Central memory CD8-positive, alpha-beta T cell (primary cell): ENCODE results near the gene CFAP43.

Source experiments
- ATAC-seq: fragments of 150-1000 bp; cut with Tn5 transposase; replicated peaks from 2 replicates; pipeline ENCODE4 v1.10.0; 2022; ENCODE audit warnings: mild to moderate bottlenecking, moderate FRiP score, moderate number of reproducible peaks; ENCODE audit not compliant: poor library complexity, severe bottlenecking; ENCODE audit errors: extremely low read depth
- DNase-seq, 2 donors: peaks; one replicate each; pipeline ENCODE4 v3.0.0; 2021; ENCODE audit warnings: low spot score in 2 of 2
- H3K27ac Mint-ChIP-seq: one replicate; pipeline ENCODE4 v1.8.0; 2022; ENCODE audit warnings: low read depth, mild to moderate bottlenecking, moderate library complexity, mixed read lengths
- H3K27me3 Mint-ChIP-seq: one replicate; pipeline ENCODE4 v1.8.0; 2022; ENCODE audit warnings: mixed read lengths
- H3K36me3 Mint-ChIP-seq: one replicate; pipeline ENCODE4 v1.8.0; 2022; ENCODE audit warnings: mild to moderate bottlenecking, moderate library complexity, mixed read lengths; ENCODE audit not compliant: insufficient read depth
- H3K4me1 Mint-ChIP-seq: one replicate; pipeline ENCODE4 v1.8.0; 2022; ENCODE audit warnings: mixed read lengths
- H3K4me3 Mint-ChIP-seq: one replicate; pipeline ENCODE4 v1.8.0; 2022; ENCODE audit warnings: mild to moderate bottlenecking, moderate library complexity, mixed read lengths
- H3K9me3 Mint-ChIP-seq: one replicate; pipeline ENCODE4 v1.8.0; 2022; ENCODE audit warnings: mixed read lengths

Gene CFAP43

DNA sequence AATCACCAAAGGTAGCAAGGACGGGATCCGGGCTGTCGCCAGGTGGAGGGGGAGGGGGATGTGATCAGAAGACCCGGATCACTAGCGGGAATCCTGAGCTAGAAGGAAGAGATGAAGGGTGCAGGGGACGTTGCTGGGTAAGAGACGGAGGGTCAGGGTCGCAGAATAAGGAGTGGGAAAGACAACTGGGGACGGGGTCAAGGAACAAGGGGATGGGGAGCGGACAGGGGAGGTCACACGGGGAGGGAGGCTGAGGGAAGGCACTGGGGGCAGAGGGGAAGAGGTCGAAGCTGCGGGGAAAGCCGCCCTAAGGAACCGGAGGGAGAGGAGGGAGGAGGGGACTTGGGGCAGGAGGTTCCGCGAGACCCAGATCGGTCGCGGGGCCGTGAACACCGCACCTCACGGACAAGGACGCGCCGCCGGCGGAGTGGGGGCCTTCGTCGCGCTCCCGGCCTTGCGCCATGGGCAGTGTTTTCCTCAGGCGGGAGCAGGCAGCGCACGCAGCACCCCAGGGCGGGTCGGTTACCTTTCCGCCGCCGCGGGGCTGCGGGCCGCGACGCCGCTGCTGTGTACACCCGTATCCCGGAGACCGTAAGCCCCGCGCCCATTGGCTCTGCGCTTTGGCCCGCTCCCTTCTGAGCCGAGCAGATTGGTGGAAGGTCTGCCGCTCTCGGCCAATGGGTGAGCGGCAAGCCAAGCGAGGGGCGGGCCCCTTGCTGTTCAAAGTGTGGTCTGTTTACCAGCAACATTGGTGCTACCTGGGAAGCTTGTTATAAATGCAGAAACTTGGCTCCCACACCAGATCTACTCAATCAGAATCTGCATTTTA lies at the start of gene CFAP43:
CFAP43 (minus strand) TSS at position 581 of the 829 bp plus-strand sequence; CDS start at position 463, 118 bp downstream.
- Mint-ChIP-seq H3K9me3 (no peaks in the 10 kb centered on the region), H3K27ac (peak within 1 kb of the TSS; percentile 88), H3K4me1 (peaks cover 18% of the 10 kb centered on the region), H3K36me3 (peaks cover 11% of the 10 kb centered on the region), H3K4me3 (peak within 1 kb of the TSS; percentile 78), H3K27me3 (peaks cover 58% of the 10 kb centered on the region)
- peak; percentile 99 to 100 for DNase-seq
- ATAC-seq: peak; percentile 100

- no peak for ATAC-seq
- H3K27me3 Mint-ChIP-seq: peaks cover 21% of the 10 kb centered on the region
- no peak overlapping the region for H3K4me3 Mint-ChIP-seq
- no peaks in the 10 kb centered on the region for H3K9me3 Mint-ChIP-seq
- no peak overlapping the region for H3K27ac Mint-ChIP-seq
- no peak for DNase-seq
- H3K4me1 Mint-ChIP-seq: no peaks in the 10 kb centered on the region
- no peaks in the 10 kb centered on the region for H3K36me3 Mint-ChIP-seq
These were observed 49.5 kb upstream of the CFAP43 start for GRCh38 chr10:104281694-104282093.

- Mint-ChIP-seq H3K4me1 (no peaks in the 10 kb centered on the region), H3K9me3 (no peaks in the 10 kb centered on the region), H3K27ac (no peak overlapping the region), H3K4me3 (no peak overlapping the region), H3K27me3 (peaks cover 27% of the 10 kb centered on the region), H3K36me3 (no peaks in the 10 kb centered on the region)
- no peak for ATAC-seq
- DNase-seq: no peak
These were observed 47.5 kb upstream of the CFAP43 start for GRCh38 chr10:104279550-104280259.

- no peak overlapping the region for H3K27ac Mint-ChIP-seq
- DNase-seq: no peak
- no peak overlapping the region for H3K4me3 Mint-ChIP-seq
- H3K4me1 Mint-ChIP-seq: no peaks in the 10 kb centered on the region
- H3K9me3 Mint-ChIP-seq: no peaks in the 10 kb centered on the region
- H3K27me3 Mint-ChIP-seq: peaks cover 27% of the 10 kb centered on the region
- H3K36me3 Mint-ChIP-seq: no peaks in the 10 kb centered on the region
- no peak for ATAC-seq
These were observed 45.6 kb upstream of the CFAP43 start for GRCh38 chr10:104277785-104278184.

DNA sequence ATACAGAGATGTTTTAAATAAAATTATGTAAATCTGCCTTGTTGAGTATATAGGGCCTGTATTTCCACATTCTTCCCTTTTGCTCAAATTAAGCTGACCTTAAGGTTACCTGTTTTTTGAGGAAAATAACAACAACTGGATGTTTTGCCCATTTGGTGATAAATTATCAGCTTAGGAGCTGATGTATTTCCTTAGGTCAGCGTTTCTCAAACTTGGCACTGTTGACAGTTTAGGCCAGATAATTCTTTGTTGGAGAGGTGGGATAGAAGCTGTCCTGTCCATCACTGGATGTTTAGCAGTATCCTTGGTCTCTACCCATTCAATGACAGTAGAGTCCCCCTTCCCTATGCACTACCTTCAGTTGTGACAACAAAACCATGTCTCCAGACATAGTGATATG lies 44.0 kb upstream of the CFAP43 start:
- no peak for DNase-seq
- no peak for ATAC-seq
- peaks cover 27% of the 10 kb centered on the region for H3K27me3 Mint-ChIP-seq
- no peak overlapping the region for H3K4me3 Mint-ChIP-seq
- H3K27ac Mint-ChIP-seq: no peak overlapping the region
- no peaks in the 10 kb centered on the region for H3K4me1 Mint-ChIP-seq
- no peaks in the 10 kb centered on the region for H3K36me3 Mint-ChIP-seq
- H3K9me3 Mint-ChIP-seq: no peaks in the 10 kb centered on the region

DNA sequence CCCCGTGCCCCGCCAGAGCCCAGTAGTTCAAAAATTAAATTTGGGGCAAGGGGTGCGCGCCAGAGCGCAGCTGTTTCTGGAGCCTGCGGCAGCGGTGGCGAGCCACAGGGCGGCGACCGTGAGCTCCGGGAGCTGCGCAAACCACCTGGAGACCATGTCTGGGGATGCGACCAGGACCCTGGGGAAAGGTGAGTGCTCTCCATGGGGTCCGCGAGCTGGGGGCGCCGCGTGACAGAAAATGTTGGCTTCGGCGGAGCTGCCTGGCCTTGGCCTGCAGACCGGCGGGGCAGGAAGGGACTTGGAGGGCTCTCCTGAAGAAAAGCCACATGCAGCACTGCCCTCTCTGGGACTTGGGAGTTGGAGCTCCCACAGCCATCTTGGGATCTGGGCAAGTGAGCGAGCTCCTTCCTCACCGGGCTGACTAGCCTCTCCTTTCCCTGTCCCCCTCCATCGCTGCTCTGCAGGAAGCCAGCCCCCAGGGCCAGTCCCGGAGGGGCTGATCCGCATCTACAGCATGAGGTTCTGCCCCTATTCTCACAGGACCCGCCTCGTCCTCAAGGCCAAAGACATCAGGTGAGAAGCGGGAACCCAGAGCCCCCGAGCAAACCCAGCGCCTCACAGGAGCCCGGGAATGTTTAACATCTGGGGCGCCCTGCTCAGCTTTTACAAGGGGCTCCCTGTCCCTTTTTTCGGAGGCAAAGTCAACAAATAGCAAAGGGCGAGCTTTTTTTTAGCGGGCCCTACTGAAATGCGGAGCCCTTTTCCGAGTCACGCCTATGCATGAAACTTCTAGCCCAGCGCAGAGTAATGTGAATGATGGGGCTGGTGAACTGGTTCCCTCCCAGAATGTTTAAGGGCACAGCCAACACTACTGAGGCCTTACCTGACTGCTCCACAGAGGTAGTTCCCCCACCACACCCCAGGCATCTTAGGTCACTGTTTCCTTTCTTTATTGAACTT lies 42.9 kb upstream of the CFAP43 start:
- peaks cover 27% of the 10 kb centered on the region for H3K27me3 Mint-ChIP-seq
- no peak overlapping the region for H3K27ac Mint-ChIP-seq

GRCh38 chr10:104273899-104274575 lies 41.9 kb upstream of the CFAP43 start:
- ATAC-seq (no peak), DNase-seq (no peak)
- no peaks in the 10 kb centered on the region for H3K9me3 Mint-ChIP-seq
- no peaks in the 10 kb centered on the region for H3K4me1 Mint-ChIP-seq
- peaks cover 23% of the 10 kb centered on the region for H3K27me3 Mint-ChIP-seq
- H3K27ac Mint-ChIP-seq: no peak overlapping the region
- H3K4me3 Mint-ChIP-seq: no peak overlapping the region
- H3K36me3 Mint-ChIP-seq: no peaks in the 10 kb centered on the region

More for the DNA sequence above, 42.9 kb upstream of the CFAP43 start:
- no peaks in the 10 kb centered on the region for H3K9me3 Mint-ChIP-seq
- no peaks in the 10 kb centered on the region for H3K36me3 Mint-ChIP-seq
- DNase-seq: no peak
- H3K4me1 Mint-ChIP-seq: no peaks in the 10 kb centered on the region
- H3K4me3 Mint-ChIP-seq: no peak overlapping the region
- no peak for ATAC-seq

DNA sequence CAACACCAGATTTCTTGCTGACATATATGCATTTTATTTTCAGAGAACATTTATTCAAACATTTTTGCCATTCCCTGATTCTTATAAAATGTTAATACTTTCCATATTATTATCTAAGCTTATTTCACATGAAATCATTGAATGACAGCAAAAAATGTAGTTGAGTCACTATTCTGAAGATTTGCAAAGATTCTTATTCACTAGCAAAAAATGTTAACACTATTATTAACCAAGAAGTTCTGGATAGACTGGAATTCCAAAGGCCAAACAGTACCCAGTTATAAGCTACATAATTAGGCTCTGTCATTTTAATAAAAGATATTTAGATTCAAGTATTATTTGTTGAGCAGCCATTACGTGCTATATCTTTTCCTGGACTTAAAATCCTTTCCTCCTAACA lies 41.1 kb upstream of the CFAP43 start:
- H3K36me3 Mint-ChIP-seq: peaks cover 7% of the 10 kb centered on the region
- DNase-seq: no peak
- H3K4me3 Mint-ChIP-seq: no peak overlapping the region
- H3K27ac Mint-ChIP-seq: no peak overlapping the region
- H3K27me3 Mint-ChIP-seq: peaks cover 15% of the 10 kb centered on the region
- no peak for ATAC-seq
- peaks cover 2% of the 10 kb centered on the region for H3K4me1 Mint-ChIP-seq
- H3K9me3 Mint-ChIP-seq: no peaks in the 10 kb centered on the region

DNA sequence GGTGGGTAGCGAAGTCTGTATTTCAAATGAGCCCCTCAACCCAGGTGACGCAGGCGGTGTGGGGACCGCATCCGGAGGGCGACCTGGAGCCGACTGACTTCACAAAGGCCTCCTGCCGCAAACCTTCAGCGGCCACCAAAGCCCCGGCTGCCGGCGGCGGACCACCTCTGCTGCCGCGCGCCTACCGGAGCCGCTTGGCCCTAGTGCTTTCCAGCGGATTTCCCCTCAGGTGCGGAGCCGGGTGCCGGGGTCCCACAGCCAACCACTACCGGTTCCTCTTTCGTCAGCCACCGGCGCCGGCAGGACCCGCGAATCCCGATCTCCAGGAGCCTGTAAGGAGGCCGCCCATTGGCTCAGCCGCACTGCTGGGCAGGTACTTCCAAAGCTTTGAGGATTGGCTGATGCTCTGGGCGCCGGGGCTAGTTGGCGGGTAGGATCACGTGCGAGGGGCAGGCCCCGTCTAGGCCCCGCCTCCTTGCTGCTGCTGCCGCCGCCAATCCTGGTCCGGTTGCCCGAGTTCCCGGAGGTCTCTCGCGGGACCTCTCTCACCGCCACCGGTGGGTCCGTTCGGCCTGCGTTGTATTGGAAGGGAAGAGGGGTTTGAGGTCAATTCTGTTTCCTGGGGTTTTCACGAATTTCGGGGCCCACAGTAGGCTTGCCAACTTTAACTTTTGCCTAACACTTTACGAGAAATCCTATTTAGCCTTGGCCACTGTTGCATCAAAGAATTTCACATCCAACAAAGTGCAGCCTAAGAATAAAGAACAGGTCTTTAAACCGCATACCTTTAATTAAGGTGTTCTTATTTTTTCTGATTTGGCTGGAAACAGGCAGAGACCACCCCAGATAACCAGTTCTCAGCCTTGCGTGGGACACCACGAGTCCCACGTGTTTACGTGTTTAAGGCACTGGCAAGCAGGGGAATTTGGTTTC lies 36.8 kb upstream of the CFAP43 start, which contains the start of gene GSTO2:
GSTO2 (plus strand) TSS at position 472 of the 933 bp plus-strand sequence. CDS start 5,732 bp downstream, outside the sequence.
- Mint-ChIP-seq H3K27me3 (no peaks in the 10 kb centered on the region), H3K36me3 (peaks cover 36% of the 10 kb centered on the region), H3K4me3 (peak within 1 kb of the TSS; percentile 89), H3K4me1 (peaks cover 28% of the 10 kb centered on the region), H3K27ac (peak within 1 kb of the TSS; percentile 98), H3K9me3 (no peaks in the 10 kb centered on the region)
- ATAC-seq (peak; percentile 87), DNase-seq (peak; percentile 93 to 98)

- Mint-ChIP-seq H3K36me3 (peaks cover 40% of the 10 kb centered on the region), H3K27ac (peak overlapping the region; percentile 98), H3K9me3 (no peaks in the 10 kb centered on the region), H3K27me3 (no peaks in the 10 kb centered on the region), H3K4me3 (peak overlapping the region; percentile 89), H3K4me1 (peaks cover 31% of the 10 kb centered on the region)
- DNase-seq (no peak), ATAC-seq (no peak)
These were observed 36.2 kb upstream of the CFAP43 start for GRCh38 chr10:104268405-104268712.

DNA sequence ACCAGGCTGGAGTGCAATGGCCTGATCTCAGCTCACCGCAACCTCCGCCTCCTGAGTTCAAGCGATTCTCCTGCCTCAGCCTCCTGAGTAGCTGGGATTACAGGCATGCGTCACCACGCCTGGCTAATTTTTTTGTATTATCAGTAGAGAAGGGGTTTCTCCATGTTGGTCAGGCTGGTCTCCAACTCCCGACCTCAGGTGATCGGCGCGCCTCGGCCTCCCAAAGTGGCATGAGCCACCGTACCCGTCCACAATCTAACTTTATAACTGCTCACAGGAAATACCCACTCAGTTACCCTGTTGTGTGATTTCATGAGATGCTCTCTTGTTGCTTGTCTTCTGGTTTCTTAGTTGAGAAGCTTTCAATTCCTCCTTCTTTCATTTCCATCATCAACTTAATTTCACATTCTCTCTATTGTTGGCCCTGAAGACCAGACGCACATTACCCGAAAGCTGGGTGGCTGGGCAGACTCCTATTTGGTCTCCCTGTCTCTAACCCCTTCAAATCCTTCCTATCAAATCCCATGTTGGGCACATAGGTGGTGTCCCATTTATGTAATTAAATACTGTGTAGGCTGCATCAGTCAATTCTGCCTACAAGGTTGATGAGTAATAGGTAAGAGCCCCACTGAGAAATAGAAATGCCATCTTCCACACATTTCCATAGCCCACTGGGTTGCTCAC lies 35.7 kb upstream of the CFAP43 start:
- Mint-ChIP-seq H3K27me3 (no peaks in the 10 kb centered on the region), H3K27ac (peak overlapping the region; percentile 98), H3K4me3 (peak overlapping the region; percentile 89), H3K9me3 (no peaks in the 10 kb centered on the region), H3K4me1 (peaks cover 31% of the 10 kb centered on the region), H3K36me3 (peaks cover 41% of the 10 kb centered on the region)
- ATAC-seq (no peak), DNase-seq (no peak)
